IMR-90 (cell line): ENCODE measurements around the gene ERVW-1. TPM values are rescaled to one million over a fixed set of nuclear protein-coding genes. Genes with fewer than 3 reads are reported as not detected.

Experiments used
- ATAC-seq: fragments of 200-7000 bp; cut with Tn5 transposase; 2 replicates; pipeline ENCODE4 v1.9.1; 2020; ENCODE audit warnings: low read depth, mild to moderate bottlenecking, moderate library complexity
- BruUV-seq: library from RNA; stranded (reverse); fragments of 400-500 nt; replicated peaks from 2 replicates; lab custom pipeline; 2021; lab: Mats Ljungman, UMichigan
- CTCF ChIA-PET: fragments of 300-600 bp; formaldehyde crosslinking; extraction: SDS; loops from one replicate; lab custom pipeline; 2021; ENCODE audit warnings: antibody characterized with exemption; lab: Yijun Ruan, JAX
- POLR2A ChIA-PET: fragments of 300-600 bp; sonication (Branson Sonifier 250); formaldehyde crosslinking; loops from one replicate; lab custom pipeline; 2022; ENCODE audit warnings: antibody characterized with exemption; ENCODE audit not compliant: unreplicated experiment; lab: Charles Lee
- DNase-seq: peaks from one replicate; pipeline ENCODE4 v3.0.0; 2013
- H2AFZ ChIP-seq: replicated peaks from 2 replicates; pipeline ENCODE3; 2013; ENCODE audit warnings: low read length, mild to moderate bottlenecking; ENCODE audit not compliant: poor library complexity
- H2AK5ac ChIP-seq: 2 replicates; pipeline ENCODE4 v1.6.1; 2013; ENCODE audit warnings: low read depth, low read length, inconsistent platforms
- H2AK9ac ChIP-seq: replicated peaks from 2 replicates; pipeline ENCODE3; 2013; ENCODE audit warnings: mild to moderate bottlenecking, low read depth, low read length, moderate library complexity; ENCODE audit not compliant: poor library complexity
- H2BK120ac ChIP-seq: 2 replicates; pipeline ENCODE4 v1.6.1; 2013; ENCODE audit warnings: low read depth, low read length, inconsistent platforms
- H2BK15ac ChIP-seq: 3 replicates; pipeline ENCODE4 v1.6.1; 2013; ENCODE audit warnings: low read depth, low read length, inconsistent platforms
- H2BK20ac ChIP-seq: 2 replicates; pipeline ENCODE4 v1.6.1; 2013; ENCODE audit warnings: low read depth, mild to moderate bottlenecking, inconsistent platforms, low read length, moderate library complexity
- H2BK5ac ChIP-seq: 2 replicates; pipeline ENCODE4 v1.6.1; 2013; ENCODE audit warnings: mild to moderate bottlenecking, low read depth, low read length, inconsistent platforms; ENCODE audit not compliant: poor library complexity, severe bottlenecking
- H3K14ac ChIP-seq: replicated peaks from 2 replicates; pipeline ENCODE4 v1.6.1; 2013; ENCODE audit warnings: low read depth, low read length, inconsistent platforms
- H3K18ac ChIP-seq: 2 replicates; pipeline ENCODE4 v1.6.1; 2013; ENCODE audit warnings: low read depth, low read length, control low read depth
- H3K23ac ChIP-seq: 2 replicates; pipeline ENCODE4 v1.6.1; 2013; ENCODE audit warnings: low read depth, low read length, inconsistent platforms
- H3K27ac ChIP-seq: 2 replicates; pipeline ENCODE4 v1.5.1; 2013; ENCODE audit warnings: mild to moderate bottlenecking, control low read depth, low read length; ENCODE audit not compliant: insufficient read depth
- H3K27me3 ChIP-seq: 2 replicates; pipeline ENCODE4 v1.6.1; 2013; ENCODE audit warnings: low read length; ENCODE audit not compliant: control insufficient read depth, insufficient read depth
- H3K36me3 ChIP-seq: 2 replicates; pipeline ENCODE4 v1.6.1; 2013; ENCODE audit warnings: low read length, mixed read lengths; ENCODE audit not compliant: control insufficient read depth, insufficient read depth
- H3K4ac ChIP-seq: 2 replicates; pipeline ENCODE4 v1.6.1; 2013; ENCODE audit warnings: low read depth, low read length, inconsistent platforms
- H3K4me1 ChIP-seq: 2 replicates; pipeline ENCODE4 v1.6.1; 2013; ENCODE audit warnings: low read length, mixed read lengths; ENCODE audit not compliant: control insufficient read depth, insufficient read depth
- H3K4me2 ChIP-seq: 2 replicates; pipeline ENCODE4 v1.6.1; 2013; ENCODE audit warnings: low read depth, mild to moderate bottlenecking, control low read depth, low read length, moderate library complexity
- H3K4me3 ChIP-seq: 2 replicates; pipeline ENCODE4 v1.5.1; 2013; ENCODE audit warnings: low read depth, mild to moderate bottlenecking, control low read depth, low read length, moderate library complexity; ENCODE audit not compliant: insufficient read depth
- H3K56ac ChIP-seq: 2 replicates; pipeline ENCODE4 v1.6.1; 2013; ENCODE audit warnings: low read length, inconsistent platforms; ENCODE audit not compliant: insufficient read depth; ENCODE audit errors: extremely low read depth
- H3K79me1 ChIP-seq, 2 experiments: 2 replicates each; pipeline ENCODE4 v1.6.1; 2013; ENCODE audit warnings: low read length in 2 of 2, inconsistent platforms in 1 of 2, low read depth in 1 of 2
- H3K9ac ChIP-seq: 2 replicates; pipeline ENCODE4 v1.6.1; 2013; ENCODE audit warnings: low read depth, low read length, control low read depth
- H3K9me1 ChIP-seq: 2 replicates; pipeline ENCODE4 v1.6.1; 2013; ENCODE audit warnings: low read length, inconsistent platforms; ENCODE audit not compliant: insufficient read depth
- H3K9me3 ChIP-seq: 2 replicates; pipeline ENCODE4 v1.6.1; 2013; ENCODE audit warnings: low read length; ENCODE audit not compliant: control insufficient read depth, insufficient read depth
- H4K20me1 ChIP-seq: 2 replicates; pipeline ENCODE4 v1.6.1; 2013; ENCODE audit warnings: low read length, inconsistent platforms; ENCODE audit not compliant: insufficient read depth
- H4K5ac ChIP-seq: 2 replicates; pipeline ENCODE4 v1.6.1; 2013; ENCODE audit warnings: mild to moderate bottlenecking, low read depth, low read length, control low read depth
- H4K8ac ChIP-seq, 2 experiments: 2 replicates each; pipeline ENCODE4 v1.6.1; 2013; ENCODE audit warnings: low read depth in 2 of 2, low read length in 2 of 2, control low read depth in 1 of 2, inconsistent platforms in 1 of 2
- H4K91ac ChIP-seq: 2 replicates; pipeline ENCODE4 v1.6.1; 2013; ENCODE audit warnings: low read depth, low read length, inconsistent platforms; ENCODE audit not compliant: insufficient read depth
- BHLHE40 ChIP-seq: fragments of 150-350 bp; IDR thresholded peaks from 2 replicates; pipeline ENCODE4 v1.6.1; 2016; ENCODE audit warnings: mild to moderate bottlenecking, low read depth, low read length
- CEBPB ChIP-seq: IDR thresholded peaks from 2 replicates; pipeline ENCODE4 v1.6.1; 2012; ENCODE audit warnings: low read depth, low read length, improper control_type of control experiment
- CHD1 ChIP-seq: IDR thresholded peaks from 2 replicates; pipeline ENCODE4 v1.6.1; 2012; ENCODE audit warnings: low read depth, low read length, improper control_type of control experiment
- CTCF ChIP-seq: conservative IDR thresholded peaks from 2 replicates; pipeline ENCODE4 v1.5.1; 2012; ENCODE audit warnings: mild to moderate bottlenecking, low read depth, low read length, improper control_type of control experiment
- ELK1 ChIP-seq: fragments of 150-350 bp; IDR thresholded peaks from 2 replicates; pipeline ENCODE4 v1.6.1; 2016; ENCODE audit warnings: low read depth, mild to moderate bottlenecking, low read length, moderate library complexity, borderline replicate concordance
- FOS ChIP-seq: fragments of 150-350 bp; IDR thresholded peaks from 2 replicates; pipeline ENCODE4 v1.6.1; 2016; ENCODE audit warnings: low read depth, low read length
- MAFK ChIP-seq: IDR thresholded peaks from 2 replicates; pipeline ENCODE4 v1.6.1; 2012; ENCODE audit warnings: low read depth, low read length, improper control_type of control experiment
- MAZ ChIP-seq: IDR thresholded peaks from 2 replicates; pipeline ENCODE4 v1.6.1; 2012; ENCODE audit warnings: low read depth, mild to moderate bottlenecking, low read length, improper control_type of control experiment, moderate library complexity, borderline replicate concordance
- MXI1 ChIP-seq: IDR thresholded peaks from 2 replicates; pipeline ENCODE4 v1.6.1; 2012; ENCODE audit warnings: low read depth, mild to moderate bottlenecking, low read length, moderate library complexity, borderline replicate concordance
- NFE2L2 ChIP-seq: fragments of 150-350 bp; IDR thresholded peaks from 2 replicates; pipeline ENCODE4 v1.6.1; 2016; ENCODE audit warnings: low read depth, mild to moderate bottlenecking, low read length
- POLR2A ChIP-seq: IDR thresholded peaks from 2 replicates; pipeline ENCODE4 v1.6.1; 2012; ENCODE audit warnings: mild to moderate bottlenecking, low read depth, low read length
- RAD21 ChIP-seq: IDR thresholded peaks from 2 replicates; pipeline ENCODE4 v1.6.1; 2012; ENCODE audit warnings: low read length, improper control_type of control experiment
- RCOR1 ChIP-seq: IDR thresholded peaks from 2 replicates; pipeline ENCODE4 v1.6.1; 2012; ENCODE audit warnings: mild to moderate bottlenecking, low read length, improper control_type of control experiment; ENCODE audit not compliant: insufficient replicate concordance
- RFX5 ChIP-seq: IDR thresholded peaks from 2 replicates; pipeline ENCODE4 v1.8.0; 2012; ENCODE audit warnings: low read depth, mild to moderate bottlenecking, low read length, moderate library complexity
- SMC3 ChIP-seq: fragments of 150-350 bp; IDR thresholded peaks from 2 replicates; pipeline ENCODE4 v1.6.1; 2016; ENCODE audit warnings: low read depth, mild to moderate bottlenecking, antibody characterized with exemption, low read length, moderate library complexity
- USF2 ChIP-seq: fragments of 150-350 bp; IDR thresholded peaks from 2 replicates; pipeline ENCODE4 v1.6.1; 2017; ENCODE audit warnings: mild to moderate bottlenecking, antibody characterized with exemption, low read length, low read depth
- WGBS, 2 experiments: methylation state at CpG; one replicate each; pipeline versions ENCODE4 v1.1.5 to v1.1.7; 2013; ENCODE audit warnings: missing lambda C conversion rate in 2 of 2; ENCODE audit not compliant: insufficient read length in 1 of 2; ENCODE audit errors: extremely low coverage in 2 of 2; 5-methylcytosine and 5-hydroxymethylcytosine counted together
- dilution Hi-C: fragments of 300-500 bp; cut with HindIII; formaldehyde crosslinking; loops from one replicate; pipeline ENCODE4 v1.14.3; 2018; ENCODE audit warnings: low sequenced_read_pairs; ENCODE audit not compliant: unreplicated experiment
- in situ Hi-C: fragments of 300-500 bp; cut with MboI; formaldehyde crosslinking; loops from 3 replicates; pipeline ENCODE4 v1.14.3; 2019; ENCODE audit warnings: low sequenced_read_pairs, inconsistent platforms, mixed read lengths
- intact Hi-C: fragments of 100-400 bp; cut with micrococcal nuclease; formaldehyde crosslinking; loops from 2 replicates; pipeline ENCODE4 v1.10.0; 2022
- polyA plus RNA-seq, 3 experiments: library from polyadenylated mRNA; depleted of rRNA; stranded (reverse); fragments of >200 nt; gene quantifications; 2 replicates each; pipeline ENCODE4 v1.2.3, GENCODE V29; 2012; ENCODE audit warnings: low replicate concordance in 1 of 3
- total RNA-seq: library from RNA; depleted of rRNA; stranded (reverse); fragments of >200 nt; gene quantifications from 2 replicates; pipeline ENCODE4 v1.2.3, GENCODE V29; 2012

The ERVW-1 gene
- total and polyA plus RNA-seq, 2 of the 4 experiments (the other 2 are of a cell fraction) = not detected

- POLR2A ChIA-PET = no interaction called here
- Histone ChIP-seq H3K9ac (no peak overlapping the region), H2BK20ac (no peak overlapping the region), H3K9me3 (no peaks in the 10 kb centered on the region), H2AFZ (no peak overlapping the region), H3K4me3 (no peak overlapping the region), H3K14ac (no peak overlapping the region), H3K9me1 (no peaks in the 10 kb centered on the region), H2AK5ac (no peak overlapping the region), H3K56ac (no peak overlapping the region), H4K8ac (no peak overlapping the region), H2BK120ac (no peak overlapping the region), H4K91ac (no peak overlapping the region), H2BK15ac (no peak overlapping the region), H4K20me1 (no peaks in the 10 kb centered on the region), H3K27me3 (no peaks in the 10 kb centered on the region), H4K5ac (no peak overlapping the region), H3K36me3 (peaks cover 26% of the 10 kb centered on the region), H3K23ac (no peak overlapping the region), H3K4me2 (no peak overlapping the region), H2BK5ac (no peak overlapping the region), H3K4ac (no peak overlapping the region), H3K79me1 (no peaks in the 10 kb centered on the region), H3K4me1 (no peaks in the 10 kb centered on the region), H2AK9ac (no peak overlapping the region), H3K27ac (no peak overlapping the region), H3K18ac (no peak overlapping the region)
- WGBS, 2 experiments = 100% methylated on average over 1 of the region's 2 CpGs; no CpG with 5 or more reads in 1 of the 2 experiments
- CTCF ChIA-PET = no interaction called here
- peak; percentile 73 for ATAC-seq
- in situ Hi-C loops (no loop called here), dilution Hi-C loops (no loop called here), intact Hi-C loops (no loop called here)
- no TSS peak for BruUV-seq
- DNase-seq = peak; percentile 62
- TF ChIP-seq MXI1 (no peak), RAD21 (no peak), MAFK (no peak), NFE2L2 (no peak), ELK1 (no peak), USF2 (no peak), POLR2A (no peak), MAZ (no peak), CTCF (no peak), FOS (no peak), BHLHE40 (no peak), CEBPB (no peak), RCOR1 (no peak), SMC3 (no peak), RFX5 (no peak), CHD1 (no peak)
Measured at GRCh38 chr7:92496876-92497275, 19.1 kb upstream of the ERVW-1 start.
